ENCODE data around the gene RBMS1.

DNA sequence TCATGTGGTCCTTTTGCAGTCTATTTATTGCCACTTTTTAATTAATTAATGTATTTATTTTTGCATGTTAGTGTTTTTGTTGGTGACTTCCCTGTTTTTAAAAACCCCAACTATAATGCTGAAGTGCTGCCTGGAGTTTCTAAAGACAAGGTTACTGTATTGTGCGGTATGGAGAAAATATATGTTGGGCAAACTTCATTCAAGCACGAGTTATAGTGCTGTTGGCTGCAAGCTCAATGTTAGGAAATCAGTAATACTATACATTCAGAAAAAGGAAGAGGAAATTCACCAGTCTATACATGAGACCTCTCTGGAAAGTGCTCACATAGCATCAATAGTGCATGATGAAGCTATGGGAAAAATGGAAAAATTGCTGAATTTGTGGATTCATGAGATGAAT is 15.4 kb upstream of the RBMS1 start:
- no peak for TF ChIP-seq POLR2A (IDR thresholded peaks at IDR 0.05)
- TF ChIP-seq, protein P1, sequence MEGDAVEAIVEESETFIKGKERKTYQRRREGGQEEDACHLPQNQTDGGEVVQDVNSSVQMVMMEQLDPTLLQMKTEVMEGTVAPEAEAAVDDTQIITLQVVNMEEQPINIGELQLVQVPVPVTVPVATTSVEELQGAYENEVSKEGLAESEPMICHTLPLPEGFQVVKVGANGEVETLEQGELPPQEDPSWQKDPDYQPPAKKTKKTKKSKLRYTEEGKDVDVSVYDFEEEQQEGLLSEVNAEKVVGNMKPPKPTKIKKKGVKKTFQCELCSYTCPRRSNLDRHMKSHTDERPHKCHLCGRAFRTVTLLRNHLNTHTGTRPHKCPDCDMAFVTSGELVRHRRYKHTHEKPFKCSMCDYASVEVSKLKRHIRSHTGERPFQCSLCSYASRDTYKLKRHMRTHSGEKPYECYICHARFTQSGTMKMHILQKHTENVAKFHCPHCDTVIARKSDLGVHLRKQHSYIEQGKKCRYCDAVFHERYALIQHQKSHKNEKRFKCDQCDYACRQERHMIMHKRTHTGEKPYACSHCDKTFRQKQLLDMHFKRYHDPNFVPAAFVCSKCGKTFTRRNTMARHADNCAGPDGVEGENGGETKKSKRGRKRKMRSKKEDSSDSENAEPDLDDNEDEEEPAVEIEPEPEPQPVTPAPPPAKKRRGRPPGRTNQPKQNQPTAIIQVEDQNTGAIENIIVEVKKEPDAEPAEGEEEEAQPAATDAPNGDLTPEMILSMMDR (IDR thresholded peaks at IDR 0.05) = no peak

Measured in vagina (tissue), 2 donors.